HG03457 (cell line): ENCODE measurements around the gene ZNF800.

Experiments
- ATAC-seq: cut with Tn5 transposase; IDR thresholded peaks from one replicate; pipeline ENCODE4 v1.9.1; 2021; ENCODE audit warnings: moderate number of reproducible peaks; ENCODE audit not compliant: unreplicated experiment

Gene ZNF800

DNA sequence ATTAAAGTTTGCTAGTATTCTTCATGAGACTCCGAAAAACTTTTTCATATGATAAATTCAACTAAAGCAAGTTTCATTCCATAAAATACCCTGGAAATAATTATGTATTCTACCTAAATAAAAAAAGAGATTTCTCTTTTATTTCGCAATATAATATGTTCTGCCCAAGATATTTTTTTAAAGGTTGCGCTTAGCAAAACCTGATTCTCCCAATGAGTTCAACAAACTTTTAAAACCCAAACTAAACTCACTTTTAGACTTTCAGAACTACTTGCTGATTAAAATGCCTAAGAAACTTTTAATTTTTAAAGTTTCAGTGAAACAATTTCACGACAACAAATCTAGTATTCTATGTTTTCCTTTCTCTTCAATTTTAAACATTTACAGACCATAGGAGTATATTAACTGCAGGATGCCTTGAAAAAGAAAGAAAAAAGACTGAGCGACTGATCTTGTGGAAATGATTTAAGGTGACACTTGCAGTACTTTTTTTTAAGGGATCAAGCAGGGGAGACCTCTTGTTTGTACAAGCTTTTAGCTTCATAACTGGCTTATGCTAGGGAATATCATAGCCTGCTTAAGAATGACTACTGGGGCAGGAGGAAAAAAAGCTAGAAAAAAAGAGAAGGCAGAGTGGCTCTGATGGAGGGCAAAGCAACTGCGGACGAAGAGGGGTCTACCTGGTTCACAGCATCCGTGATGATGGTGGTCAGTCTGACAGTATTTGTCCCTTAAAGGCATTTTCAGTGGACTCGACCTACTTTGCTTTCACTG lies 1.5 kb downstream of the ZNF800 start:
- ATAC-seq = no peak

DNA sequence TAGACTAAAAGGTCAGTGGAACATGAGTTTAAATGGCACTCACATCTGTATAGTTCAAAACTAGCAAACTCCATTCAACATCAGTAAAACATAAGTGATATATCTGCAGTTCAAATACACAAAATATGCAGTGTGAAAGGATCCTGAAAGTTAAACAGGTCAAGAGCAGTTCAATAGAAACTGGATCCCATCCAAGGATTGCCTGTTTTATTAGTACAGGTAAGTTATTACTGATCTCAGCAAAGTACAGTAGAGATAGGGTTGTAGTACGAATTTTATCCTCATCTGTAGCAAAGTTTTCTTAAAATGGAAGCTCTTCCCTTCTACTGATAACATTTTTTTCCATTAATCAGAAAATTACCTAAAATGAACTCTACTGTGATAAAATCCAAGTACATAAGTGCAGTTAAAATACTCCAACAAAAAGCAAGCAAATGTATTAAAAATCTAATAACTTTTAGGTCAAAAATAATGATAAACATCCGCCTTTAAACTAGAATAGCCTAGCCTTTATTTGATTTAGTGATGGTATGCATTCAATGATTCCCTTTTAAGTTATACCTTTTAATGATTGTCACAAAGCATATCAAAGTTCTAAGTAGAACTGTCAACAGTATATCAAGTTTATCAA lies 2.2 kb downstream of the ZNF800 start:
- no peak for ATAC-seq

DNA sequence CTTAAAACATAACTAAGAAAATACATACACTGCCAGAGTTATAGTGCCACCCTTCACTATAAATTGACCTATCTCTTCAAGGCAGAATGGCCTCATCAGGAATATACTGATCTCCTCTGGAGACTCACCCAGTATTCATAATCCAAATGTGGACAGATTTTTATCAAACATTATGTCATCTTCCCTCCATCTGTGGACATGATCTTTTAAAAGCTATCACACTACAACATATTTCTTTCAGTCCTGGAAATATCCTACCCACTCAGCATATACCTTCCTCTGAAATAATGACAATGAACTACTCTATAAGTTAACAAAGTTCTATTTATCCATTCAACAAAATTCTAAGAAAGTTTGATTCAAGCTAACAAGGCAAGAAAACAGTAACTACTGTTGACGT lies 3.2 kb downstream of the ZNF800 start:
- no peak for ATAC-seq

DNA sequence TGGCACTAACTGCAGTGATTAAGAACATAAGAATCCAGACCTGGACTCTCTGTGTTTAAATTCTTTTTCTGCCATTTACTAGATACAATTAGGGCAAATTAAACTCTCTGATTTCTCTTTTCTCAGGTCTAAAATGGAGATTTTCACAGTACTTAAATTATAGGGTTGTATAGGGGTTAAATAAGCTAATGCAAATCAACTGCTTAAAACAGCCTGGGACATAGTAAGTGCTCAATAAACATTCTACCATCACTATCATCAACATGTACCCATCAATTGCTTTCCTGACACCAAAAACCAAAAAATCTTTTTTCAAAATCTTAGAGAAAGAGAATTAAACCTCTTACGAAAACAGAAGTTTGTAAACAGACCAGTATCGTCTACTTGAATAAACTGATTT lies 4.5 kb downstream of the ZNF800 start:
- ATAC-seq = no peak

DNA sequence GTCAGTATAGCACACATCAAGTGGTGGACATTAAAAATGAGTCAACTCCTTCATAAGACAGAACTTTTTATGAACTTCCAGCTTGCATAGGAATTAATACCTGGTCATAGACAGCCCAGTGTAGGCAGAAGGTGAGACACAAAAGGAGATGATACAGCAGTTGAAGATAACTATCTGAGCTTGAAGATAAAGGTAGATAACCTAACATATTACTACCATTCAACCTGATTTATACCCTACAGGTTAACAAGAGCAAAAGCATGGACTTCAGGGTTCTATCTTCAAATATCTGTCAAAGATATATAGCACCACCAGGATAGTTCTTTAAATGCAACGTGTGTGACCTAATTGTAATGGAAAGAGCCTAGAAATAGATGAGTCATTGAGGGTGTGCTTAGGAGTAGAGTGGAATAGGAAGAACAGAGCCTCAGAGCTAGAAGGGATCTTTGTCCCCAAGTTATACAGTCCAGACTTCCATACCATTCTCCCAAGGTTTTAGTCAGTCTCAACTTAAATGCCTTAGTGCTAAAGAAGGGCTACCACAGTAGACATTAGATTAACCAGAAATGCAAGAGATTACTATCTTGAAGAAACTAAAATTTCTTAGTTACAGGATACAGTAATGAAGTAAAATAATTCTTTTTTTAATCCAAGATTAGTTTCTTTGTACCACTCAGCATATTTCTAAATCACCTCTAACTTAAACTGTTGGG lies 9.2 kb downstream of the ZNF800 start:
- ATAC-seq = no peak

DNA sequence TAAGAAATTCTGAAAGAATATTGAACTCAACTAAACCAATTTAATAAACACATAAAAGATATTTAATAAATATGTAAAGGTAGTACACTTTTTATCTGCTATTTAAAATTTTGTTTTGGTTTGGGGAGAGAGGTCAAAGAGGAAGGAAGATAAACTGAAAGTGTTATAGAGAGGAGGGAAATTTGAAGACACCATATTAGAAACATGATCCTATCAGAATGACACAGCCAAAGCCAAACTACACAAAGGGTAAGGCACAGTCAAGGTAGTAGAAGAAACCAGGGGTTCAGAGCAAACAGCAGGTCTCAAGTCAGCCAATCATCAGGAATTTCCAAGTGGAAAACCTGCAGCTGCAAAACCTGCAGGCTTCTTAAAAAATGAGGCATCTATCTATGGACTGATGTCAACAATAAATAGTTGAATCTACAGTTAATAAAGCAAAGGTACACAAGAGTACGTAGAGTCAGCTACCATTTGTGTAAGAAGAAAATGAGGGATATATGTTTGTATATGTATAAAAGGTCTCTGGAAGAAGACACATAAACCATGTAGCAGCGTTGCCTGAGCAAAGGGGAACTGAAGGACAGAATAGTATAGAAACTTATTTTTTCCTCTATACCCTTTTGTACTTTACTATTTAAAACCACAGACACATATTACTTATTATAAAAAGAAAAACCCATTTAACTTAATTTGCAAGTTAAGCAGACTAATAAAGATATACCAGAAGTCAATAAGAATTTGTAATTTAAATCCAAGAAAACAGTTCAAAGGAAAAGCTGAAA lies 10.0 kb downstream of the ZNF800 start:
- ATAC-seq = no peak

DNA sequence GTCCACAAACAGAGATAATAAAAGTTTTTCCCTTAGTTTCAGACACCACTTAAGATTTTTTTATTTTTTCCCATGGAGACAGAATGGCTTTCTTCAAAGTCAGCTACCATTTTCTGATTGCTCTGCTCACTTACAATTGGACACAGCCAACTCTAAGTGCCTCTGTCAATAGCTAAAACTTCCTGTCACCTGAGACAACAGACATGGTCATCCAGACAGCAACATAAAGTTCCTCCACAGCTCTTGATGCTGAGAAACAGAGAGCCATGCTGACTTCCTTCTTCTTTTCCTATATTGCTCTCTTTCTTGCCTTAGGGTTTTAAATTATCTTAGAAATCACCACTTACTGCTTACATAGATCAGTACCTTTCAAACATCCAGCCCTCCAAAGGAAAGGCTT lies 12.0 kb downstream of the ZNF800 start:
- no peak for ATAC-seq

DNA sequence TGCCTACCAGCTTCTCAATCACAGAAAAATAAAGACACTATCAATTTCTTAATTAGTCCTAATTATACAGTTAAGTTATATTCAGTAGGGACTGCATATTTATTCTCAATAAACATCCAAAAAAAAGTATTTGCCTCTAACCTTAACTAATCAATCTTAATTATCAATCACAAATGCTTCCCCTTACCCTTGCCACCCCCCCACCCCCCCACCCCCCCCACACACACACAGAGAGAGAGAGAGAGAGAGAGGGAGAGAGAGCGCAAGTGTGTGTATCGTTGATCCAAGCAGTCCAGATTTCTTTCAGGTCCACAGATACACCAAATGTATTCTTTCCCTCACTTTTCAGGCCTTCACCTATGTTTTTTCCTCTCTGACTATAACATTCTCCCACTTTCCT lies 12.9 kb downstream of the ZNF800 start:
- no peak for ATAC-seq

DNA sequence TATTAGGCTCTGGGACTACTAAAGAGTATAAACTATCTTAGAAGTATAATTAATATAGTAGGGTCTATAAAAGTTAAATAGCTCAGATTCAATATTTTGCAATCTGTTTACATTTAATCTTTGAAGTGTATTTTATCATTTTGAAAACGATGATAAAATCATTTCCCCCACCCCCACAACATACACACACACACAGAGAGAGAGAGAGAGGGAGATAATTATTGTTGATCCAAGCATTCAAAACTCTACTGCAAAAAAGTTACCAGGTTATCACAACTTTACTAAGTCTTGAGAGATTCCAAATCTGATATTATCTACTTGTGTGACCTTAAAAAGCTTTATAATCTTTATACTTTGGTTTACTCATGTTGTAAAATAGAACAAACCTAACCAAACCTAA lies 14.0 kb downstream of the ZNF800 start:
- ATAC-seq = no peak

DNA sequence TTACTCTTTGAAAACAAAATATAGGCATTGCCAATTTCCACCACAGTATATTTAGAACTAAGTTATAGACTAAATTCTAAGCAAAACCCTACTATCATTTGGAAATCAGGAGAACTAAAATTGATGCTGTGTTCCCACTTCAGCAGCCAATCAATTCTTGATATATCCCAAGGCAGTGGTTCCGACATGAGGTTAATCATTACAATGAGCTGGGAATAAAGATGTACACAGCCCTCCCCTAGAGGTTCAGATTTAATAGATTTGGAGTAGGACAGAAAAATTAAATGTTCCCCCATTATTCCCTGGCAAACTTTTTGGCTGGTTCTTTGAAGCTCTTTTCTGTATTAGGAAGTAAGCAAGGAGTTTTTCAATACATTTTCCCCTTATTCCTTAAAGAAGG lies 15.1 kb downstream of the ZNF800 start:
- no peak for ATAC-seq

DNA sequence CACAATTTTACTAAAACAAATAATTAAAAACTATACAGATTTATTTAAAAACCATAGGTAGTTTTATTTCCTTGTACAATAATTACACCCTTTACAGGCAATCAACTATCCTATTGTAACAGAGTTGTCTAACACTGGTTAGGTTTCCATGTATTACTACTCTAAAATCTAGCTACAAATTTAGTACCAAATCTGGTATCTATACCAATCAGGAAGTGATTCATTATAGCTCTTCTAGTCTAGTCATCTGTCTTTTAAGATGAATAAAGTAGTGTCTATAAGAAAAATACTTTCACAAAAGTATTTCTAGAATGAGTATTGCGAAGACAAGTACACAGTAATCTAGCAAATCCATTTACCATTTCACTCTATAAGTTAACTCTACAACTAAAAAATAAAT lies 16.9 kb downstream of the ZNF800 start:
- ATAC-seq = no peak

DNA sequence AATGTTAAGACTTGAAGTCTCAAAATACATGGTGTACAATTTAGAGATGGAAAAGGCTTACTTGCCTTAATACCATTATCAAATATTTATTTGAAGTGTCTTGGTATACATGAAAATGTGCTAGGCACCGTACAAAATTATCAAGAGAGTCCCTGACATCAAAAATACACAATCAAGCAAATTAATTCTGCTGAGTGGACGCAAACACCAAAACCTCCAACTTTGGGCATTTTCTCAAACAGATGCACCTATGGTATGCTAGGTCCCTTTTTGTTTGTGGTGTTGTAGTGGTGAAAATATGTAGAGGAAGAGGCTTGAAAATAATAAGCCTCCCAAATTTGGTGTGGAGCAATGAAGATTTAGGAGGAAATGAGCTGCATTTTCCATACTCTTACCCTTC lies 24.8 kb downstream of the ZNF800 start:
- ATAC-seq = no peak

DNA sequence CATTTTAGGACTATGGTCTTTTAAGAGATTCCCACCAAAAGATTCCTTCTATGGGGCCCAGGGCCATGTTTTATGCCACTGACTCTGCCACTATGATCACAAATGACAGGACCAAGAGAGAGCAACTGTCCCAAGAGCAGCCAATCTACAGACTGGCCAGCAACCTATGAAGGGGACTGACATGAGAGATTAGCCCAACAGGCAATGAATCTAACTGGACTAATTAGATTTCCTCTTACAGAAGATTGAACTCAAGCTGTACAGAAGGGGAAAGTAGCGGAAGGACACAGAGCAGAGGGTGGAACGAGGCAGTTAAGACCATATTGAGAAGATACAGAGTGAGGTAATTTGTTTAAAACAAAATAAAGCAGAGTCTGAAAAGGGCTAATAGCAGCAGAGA lies 25.8 kb downstream of the ZNF800 start:
- ATAC-seq = no peak

DNA sequence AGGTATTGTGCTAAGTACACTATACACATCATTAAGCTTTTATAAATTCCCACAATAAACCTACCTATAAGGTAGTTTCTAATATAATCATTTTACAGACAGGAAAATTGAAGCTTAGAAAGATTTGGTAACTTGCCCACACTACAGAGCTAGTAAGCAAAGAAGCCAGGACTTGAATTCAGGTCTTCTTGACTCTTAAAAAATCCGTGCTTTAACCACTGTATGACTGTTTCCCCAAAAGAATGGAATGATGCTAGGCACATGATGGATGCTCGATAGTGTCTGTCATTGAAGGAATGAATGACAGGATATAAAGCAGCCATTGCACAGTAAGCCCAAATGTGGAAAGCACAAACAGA lies 26.6 kb downstream of the ZNF800 start:
- no peak for ATAC-seq

DNA sequence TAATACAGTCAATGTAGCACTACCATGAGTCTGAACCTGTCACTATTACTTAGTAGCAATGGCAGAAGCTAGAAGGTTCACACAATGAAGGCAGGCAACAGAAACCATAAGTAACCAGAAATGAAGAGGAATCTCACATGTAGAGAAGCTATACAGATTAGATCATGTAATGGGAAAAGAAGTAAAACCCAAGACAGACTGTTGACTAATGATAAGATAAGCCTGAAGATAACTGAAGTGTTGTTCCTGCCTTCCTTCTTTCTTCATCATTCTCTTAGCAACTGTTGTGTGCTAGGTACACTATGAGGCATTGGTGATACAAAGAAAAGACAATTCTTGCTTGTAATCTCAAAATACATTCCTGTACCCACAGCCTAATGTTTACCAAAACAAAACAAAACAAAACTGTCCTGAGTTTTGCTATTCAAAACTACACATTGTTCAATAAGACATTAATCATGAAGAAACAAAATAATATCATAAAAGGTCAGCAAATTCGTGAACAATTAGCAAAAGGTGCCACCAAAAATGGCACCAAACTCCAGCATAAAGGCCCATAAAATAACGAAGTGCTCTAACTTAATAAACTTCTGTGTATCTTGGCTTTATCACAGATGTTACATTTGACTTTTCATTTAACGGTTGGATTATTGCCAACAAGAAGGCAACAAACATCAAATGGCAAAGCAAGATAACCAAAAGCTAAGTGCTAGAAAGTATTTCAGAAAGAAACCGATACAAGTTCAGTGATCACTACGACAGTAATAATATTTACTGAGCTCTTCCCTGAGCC lies 27.1 kb downstream of the ZNF800 start:
- no peak for ATAC-seq

DNA sequence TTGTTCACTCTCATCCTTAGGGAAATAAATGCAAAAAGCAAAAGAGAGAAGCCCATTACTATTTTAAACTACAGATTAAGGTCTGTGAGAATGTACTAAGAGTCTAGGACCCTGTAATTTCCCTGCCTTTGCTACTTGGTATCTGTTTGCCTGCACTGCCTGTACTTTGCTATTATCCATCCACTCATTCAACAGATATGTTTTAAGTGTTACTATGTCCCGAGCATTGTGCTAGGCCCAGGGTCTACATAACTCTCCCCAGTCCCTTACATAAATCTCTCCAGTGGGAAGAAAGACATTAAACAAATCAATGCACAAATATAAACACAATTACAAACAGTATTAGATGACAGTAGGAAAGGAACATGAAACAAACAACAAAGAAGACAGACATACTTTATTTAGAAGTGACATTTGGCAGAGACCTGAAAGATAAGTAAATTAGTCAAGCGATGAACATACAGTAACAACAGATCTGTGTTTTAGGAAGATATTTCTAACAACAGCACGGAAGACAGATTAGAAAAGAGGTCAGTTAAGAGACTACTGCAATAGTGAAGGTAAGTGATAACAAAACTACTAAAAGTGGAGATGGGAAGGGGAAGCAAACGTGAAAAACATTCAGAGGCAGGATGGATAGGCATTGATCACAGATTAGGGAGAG lies 30.0 kb downstream of the ZNF800 start:
- no peak for ATAC-seq

DNA sequence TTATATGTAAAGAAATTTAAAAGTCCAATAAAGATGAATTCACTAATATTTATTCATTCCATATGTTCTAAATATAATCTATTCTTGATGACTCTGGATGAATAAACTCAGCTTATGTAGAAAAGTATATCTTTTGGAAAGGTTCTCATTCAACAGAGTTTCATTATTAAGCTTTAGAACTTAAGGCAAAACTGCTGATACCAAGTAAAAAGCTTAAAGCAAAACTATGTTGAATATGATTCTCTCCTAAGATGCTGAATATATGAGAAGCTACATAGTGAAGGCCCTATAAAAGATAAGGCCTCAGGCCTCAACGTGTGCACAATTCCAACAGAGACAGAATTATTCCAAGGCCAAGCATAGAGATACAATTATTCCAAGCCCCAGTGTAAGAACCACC lies 30.8 kb downstream of the ZNF800 start:
- no peak for ATAC-seq

DNA sequence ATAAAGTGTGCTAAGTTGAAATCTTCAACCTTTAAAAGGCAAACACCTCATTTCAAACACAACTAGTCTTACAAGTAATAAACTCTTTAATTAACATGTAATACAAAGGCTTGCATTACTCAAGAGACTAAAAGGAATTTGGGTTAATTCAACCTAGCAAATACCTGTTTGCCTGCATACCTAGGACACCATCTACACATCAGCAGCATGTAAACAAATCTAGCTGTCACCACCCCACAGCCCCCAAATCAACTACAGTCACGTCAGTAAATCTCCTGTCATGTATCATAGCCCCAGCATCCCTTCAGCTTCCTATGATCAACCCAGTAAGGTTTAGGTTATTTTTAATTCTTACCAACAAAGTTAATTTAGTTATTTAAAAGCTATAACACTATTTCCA lies 33.5 kb downstream of the ZNF800 start:
- no peak for ATAC-seq

DNA sequence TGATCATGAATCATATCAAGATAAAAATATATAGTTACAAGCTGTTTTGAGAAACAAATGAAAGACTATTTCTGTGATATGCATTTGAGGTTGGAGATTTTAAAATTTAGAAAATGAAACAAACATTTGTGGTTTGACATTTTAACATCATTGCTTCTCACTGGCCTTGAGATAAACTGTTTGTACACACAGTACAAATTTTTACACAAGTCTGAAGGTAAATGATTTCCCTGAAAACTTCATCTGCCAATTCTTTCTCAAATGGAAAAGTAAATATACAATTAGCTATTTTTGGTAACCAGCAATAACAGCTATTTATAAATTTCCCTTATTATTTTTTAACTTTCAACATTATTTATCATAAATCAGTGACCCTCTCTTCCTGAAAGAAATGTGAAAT lies 38.6 kb downstream of the ZNF800 start:
- no peak for ATAC-seq

DNA sequence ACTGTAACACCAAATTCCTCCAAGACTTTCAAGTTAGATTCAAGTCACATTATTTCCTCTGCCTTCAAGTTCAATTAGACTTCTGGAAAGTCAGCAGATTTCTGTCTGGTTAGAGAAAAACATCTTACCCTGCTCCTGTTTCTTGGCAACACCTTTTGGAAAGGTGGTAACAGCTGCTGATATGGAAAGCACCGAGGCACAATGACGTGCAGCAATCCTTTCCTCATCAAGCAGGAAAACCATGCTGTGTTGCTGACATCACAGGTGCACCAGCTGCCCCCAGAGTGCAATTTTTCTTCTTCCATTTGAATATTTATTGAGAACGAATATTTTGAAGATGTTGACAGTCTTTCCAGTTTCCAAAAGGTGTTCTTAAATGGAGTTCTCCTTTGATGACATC lies 41.9 kb downstream of the ZNF800 start:
- no peak for ATAC-seq
